DND-41 (cell line): ENCODE results near the gene TMEM200C.
"Not testable (repeated sequence)": the region's sequence is repeated elsewhere in the genome, so short reads cannot be mapped to it uniquely, and the experiment has no call there.

Experiments used
- ATAC-seq: fragments of 200-7000 bp; cut with Tn5 transposase; 3 replicates; pipeline ENCODE4 v1.9.1; 2021; ENCODE audit warnings: low read depth; ENCODE audit not compliant: insufficient read depth
- DNase-seq: peaks from one replicate; pipeline ENCODE4 v3.0.0-alpha.2; 2020
- H2AFZ ChIP-seq: 2 replicates; pipeline ENCODE4 v1.6.0; 2012; ENCODE audit warnings: low read depth, low read length
- H3K27ac ChIP-seq: 2 replicates; pipeline ENCODE4 v1.5.1; 2012; ENCODE audit warnings: low read length, inconsistent platforms
- H3K27me3 ChIP-seq: fragments of 200-600 bp; sonication (generic); 2 replicates; pipeline ENCODE4 v1.6.0; 2012; ENCODE audit warnings: low read length, mild to moderate bottlenecking, inconsistent platforms; ENCODE audit not compliant: insufficient read depth, poor library complexity
- H3K36me3 ChIP-seq: 2 replicates; pipeline ENCODE4 v1.5.1; 2012; ENCODE audit warnings: low read length, inconsistent platforms; ENCODE audit not compliant: insufficient read depth
- H3K4me1 ChIP-seq: 2 replicates; pipeline ENCODE4 v1.5.1; 2012; ENCODE audit warnings: mild to moderate bottlenecking, low read length; ENCODE audit not compliant: insufficient read depth
- H3K4me2 ChIP-seq: 2 replicates; pipeline ENCODE4 v1.6.0; 2012; ENCODE audit warnings: mild to moderate bottlenecking, moderate library complexity, low read length, inconsistent platforms; ENCODE audit not compliant: insufficient read depth
- H3K4me3 ChIP-seq, 2 experiments: fragments of 200-600 bp in 1 of 2; shearing (Covaris generic) in 1 of 2; 2 replicates each; pipeline ENCODE4 v1.5.1; 2012 to 2016; ENCODE audit warnings: inconsistent platforms in 2 of 2, low read length in 2 of 2, mild to moderate bottlenecking in 2 of 2, low read depth in 1 of 2, moderate library complexity in 1 of 2
- H3K79me2 ChIP-seq: 2 replicates; pipeline ENCODE4 v1.6.0; 2012; ENCODE audit warnings: low read length, inconsistent platforms; ENCODE audit not compliant: insufficient read depth
- H3K9ac ChIP-seq: 2 replicates; pipeline ENCODE4 v1.6.0; 2012; ENCODE audit warnings: low read depth, mild to moderate bottlenecking, inconsistent platforms, low read length, moderate library complexity
- H3K9me3 ChIP-seq: 2 replicates; pipeline ENCODE4 v1.5.1; 2012; ENCODE audit warnings: low read length, moderate library complexity, mild to moderate bottlenecking, inconsistent platforms; ENCODE audit not compliant: insufficient read depth, severe bottlenecking
- H4K20me1 ChIP-seq: 2 replicates; pipeline ENCODE4 v1.6.0; 2012; ENCODE audit warnings: low read length; ENCODE audit not compliant: insufficient read depth
- EZH2 ChIP-seq: IDR thresholded peaks from 3 replicates; pipeline ENCODE4 v1.6.1; 2012; ENCODE audit warnings: borderline replicate concordance, low read depth, mild to moderate bottlenecking, moderate library complexity, low read length, inconsistent platforms; ENCODE audit not compliant: severe bottlenecking
- TF ChIP-seq, protein P1 (sequence below): IDR thresholded peaks from 2 replicates; pipeline ENCODE4 v1.5.1; 2012; ENCODE audit warnings: borderline replicate concordance, low read length, moderate library complexity, mild to moderate bottlenecking; ENCODE audit not compliant: poor library complexity, severe bottlenecking; ENCODE audit errors: extremely low read depth

Gene TMEM200C

GRCh38 chr18:5865521-5865920 lies 29.8 kb downstream of the TMEM200C start:
- Histone ChIP-seq H3K4me1 (no peaks in the 10 kb centered on the region), H3K9ac (no peak overlapping the region), H2AFZ (no peak overlapping the region), H3K36me3 (no peaks in the 10 kb centered on the region), H4K20me1 (no peaks in the 10 kb centered on the region), H3K9me3 (no peaks in the 10 kb centered on the region), H3K4me3 (no peak overlapping the region), H3K27me3 (no peaks in the 10 kb centered on the region), H3K27ac (no peak overlapping the region), H3K79me2 (no peaks in the 10 kb centered on the region), H3K4me2 (no peak overlapping the region)
- no peak for TF ChIP-seq EZH2
- TF ChIP-seq, protein P1, sequence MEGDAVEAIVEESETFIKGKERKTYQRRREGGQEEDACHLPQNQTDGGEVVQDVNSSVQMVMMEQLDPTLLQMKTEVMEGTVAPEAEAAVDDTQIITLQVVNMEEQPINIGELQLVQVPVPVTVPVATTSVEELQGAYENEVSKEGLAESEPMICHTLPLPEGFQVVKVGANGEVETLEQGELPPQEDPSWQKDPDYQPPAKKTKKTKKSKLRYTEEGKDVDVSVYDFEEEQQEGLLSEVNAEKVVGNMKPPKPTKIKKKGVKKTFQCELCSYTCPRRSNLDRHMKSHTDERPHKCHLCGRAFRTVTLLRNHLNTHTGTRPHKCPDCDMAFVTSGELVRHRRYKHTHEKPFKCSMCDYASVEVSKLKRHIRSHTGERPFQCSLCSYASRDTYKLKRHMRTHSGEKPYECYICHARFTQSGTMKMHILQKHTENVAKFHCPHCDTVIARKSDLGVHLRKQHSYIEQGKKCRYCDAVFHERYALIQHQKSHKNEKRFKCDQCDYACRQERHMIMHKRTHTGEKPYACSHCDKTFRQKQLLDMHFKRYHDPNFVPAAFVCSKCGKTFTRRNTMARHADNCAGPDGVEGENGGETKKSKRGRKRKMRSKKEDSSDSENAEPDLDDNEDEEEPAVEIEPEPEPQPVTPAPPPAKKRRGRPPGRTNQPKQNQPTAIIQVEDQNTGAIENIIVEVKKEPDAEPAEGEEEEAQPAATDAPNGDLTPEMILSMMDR, result no peak
- DNase-seq, result no peak
- ATAC-seq, result no peak

GRCh38 chr18:5862127-5862526 lies 33.2 kb downstream of the TMEM200C start:
- not testable (repeated sequence) for H3K27ac ChIP-seq, H3K4me2 ChIP-seq, H3K4me1 ChIP-seq, H2AFZ ChIP-seq, H3K9ac ChIP-seq, H3K79me2 ChIP-seq, H3K4me3 ChIP-seq, ATAC-seq, H3K9me3 ChIP-seq, H4K20me1 ChIP-seq, DNase-seq, H3K27me3 ChIP-seq, H3K36me3 ChIP-seq

- Histone ChIP-seq H3K27me3 (no peaks in the 10 kb centered on the region), H2AFZ (no peak overlapping the region), H3K4me3 (no peak overlapping the region), H3K79me2 (no peaks in the 10 kb centered on the region), H3K36me3 (no peaks in the 10 kb centered on the region), H3K9me3 (no peaks in the 10 kb centered on the region), H3K4me1 (no peaks in the 10 kb centered on the region), H4K20me1 (no peaks in the 10 kb centered on the region), H3K4me2 (no peak overlapping the region), H3K27ac (no peak overlapping the region), H3K9ac (no peak overlapping the region)
- no peak for DNase-seq
- TF ChIP-seq, protein P1, result no peak
- no peak for TF ChIP-seq EZH2
- no peak for ATAC-seq
These were observed 38.1 kb downstream of the TMEM200C start for GRCh38 chr18:5857180-5857579.

DNA sequence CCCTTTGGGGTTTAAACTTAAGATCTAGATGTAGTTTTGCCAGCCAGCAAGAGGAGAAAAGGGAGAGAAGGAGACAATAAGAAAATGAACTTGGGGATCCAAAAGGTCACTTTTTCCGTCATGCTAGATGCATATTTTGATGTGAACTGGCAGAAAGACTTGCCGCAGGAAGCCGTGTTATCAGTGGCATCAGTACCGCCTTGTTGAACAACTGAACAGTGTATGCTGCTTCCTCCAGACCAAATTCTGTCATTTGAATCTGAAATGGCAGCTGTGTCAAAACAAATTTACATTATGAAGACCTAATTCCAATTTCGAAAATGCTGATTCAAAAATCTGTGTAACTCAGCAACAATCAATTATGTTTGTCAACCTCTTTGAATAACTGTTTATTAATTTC lies 42.1 kb downstream of the TMEM200C start:
- Histone ChIP-seq H2AFZ (no peak overlapping the region), H3K4me2 (no peak overlapping the region), H3K27ac (no peak overlapping the region), H4K20me1 (no peaks in the 10 kb centered on the region), H3K36me3 (no peaks in the 10 kb centered on the region), H3K9ac (no peak overlapping the region), H3K79me2 (no peaks in the 10 kb centered on the region), H3K4me3 (no peak overlapping the region), H3K27me3 (no peaks in the 10 kb centered on the region), H3K9me3 (no peaks in the 10 kb centered on the region), H3K4me1 (no peaks in the 10 kb centered on the region)
- no peak for DNase-seq
- no peak for ATAC-seq
- no peak for TF ChIP-seq EZH2
- TF ChIP-seq, protein P1, result no peak
